Stimulated activated CD4-positive, alpha-beta T cell treated with anti-CD3 and anti-CD28 coated beads, TNF-alpha, amount 100 ng/mL, for 24 hours (primary cell): ENCODE results near the gene SIM1.
"Not testable (repeated sequence)": the region's sequence is repeated elsewhere in the genome, so short reads cannot be mapped to it uniquely, and the experiment has no call there.

Experiments
- DNase-seq, 3 experiments: peaks; one replicate each; pipeline ENCODE4 v3.0.0-alpha.2; 2020; ENCODE audit warnings: low read depth in 3 of 3

The SIM1 gene

GRCh38 chr6:100426744-100427338 is 37.9 kb downstream of the SIM1 start:
- no peak for DNase-seq

- DNase-seq = no peak
These were observed 38.5 kb downstream of the SIM1 start for GRCh38 chr6:100426241-100426640.

- no peak for DNase-seq
These were observed 44.0 kb downstream of the SIM1 start for GRCh38 chr6:100420711-100421110.

- no peak for DNase-seq
These were observed 47.7 kb downstream of the SIM1 start for GRCh38 chr6:100417036-100417435.

GRCh38 chr6:100415768-100416167 is 49.0 kb downstream of the SIM1 start:
- no peak for DNase-seq

GRCh38 chr6:100412872-100413271 is 51.8 kb downstream of the SIM1 start:
- no peak for DNase-seq

- DNase-seq = no peak
These were observed 60.7 kb downstream of the SIM1 start for GRCh38 chr6:100404051-100404450.

GRCh38 chr6:100393493-100393892 is 71.2 kb downstream of the SIM1 start:
- DNase-seq = no peak

GRCh38 chr6:100392423-100392822 is 72.3 kb downstream of the SIM1 start:
- no peak for DNase-seq

GRCh38 chr6:100388868-100389519 is 75.7 kb downstream of the SIM1 start:
- DNase-seq = no peak

- DNase-seq = no peak
These were observed 81.9 kb downstream of the SIM1 start for GRCh38 chr6:100382767-100383195.

- no peak for DNase-seq
These were observed 82.7 kb downstream of the SIM1 start for GRCh38 chr6:100382031-100382430.

- no peak for DNase-seq
These were observed 83.6 kb downstream of the SIM1 start for GRCh38 chr6:100381111-100381510.

GRCh38 chr6:100379386-100379785 is 85.3 kb downstream of the SIM1 start:
- no peak for DNase-seq

GRCh38 chr6:100378576-100378975 is 86.1 kb downstream of the SIM1 start:
- no peak for DNase-seq

GRCh38 chr6:100376103-100376502 is 88.6 kb downstream of the SIM1 start:
- DNase-seq = no peak

GRCh38 chr6:100372326-100373091 is 92.2 kb downstream of the SIM1 start:
- DNase-seq = no peak

- DNase-seq = no peak
These were observed 93.1 kb downstream of the SIM1 start for GRCh38 chr6:100371591-100371990.

- DNase-seq = no peak
These were observed 94.5 kb downstream of the SIM1 start for GRCh38 chr6:100370265-100370664.

- DNase-seq = no peak
These were observed 98.3 kb downstream of the SIM1 start for GRCh38 chr6:100366419-100366818.

GRCh38 chr6:100363651-100364050 is 101.1 kb downstream of the SIM1 start:
- DNase-seq = no peak

- DNase-seq = not testable (repeated sequence)
These were observed 109.7 kb downstream of the SIM1 start for GRCh38 chr6:100354736-100355641.
